Measurements from ENCODE around the gene ATG14. TPM values are rescaled to one million over a fixed set of nuclear protein-coding genes. Genes with fewer than 3 reads are reported as not detected.

Gene ATG14
- polyA plus RNA-seq, 1 experiment, result 9.2 TPM

DNA sequence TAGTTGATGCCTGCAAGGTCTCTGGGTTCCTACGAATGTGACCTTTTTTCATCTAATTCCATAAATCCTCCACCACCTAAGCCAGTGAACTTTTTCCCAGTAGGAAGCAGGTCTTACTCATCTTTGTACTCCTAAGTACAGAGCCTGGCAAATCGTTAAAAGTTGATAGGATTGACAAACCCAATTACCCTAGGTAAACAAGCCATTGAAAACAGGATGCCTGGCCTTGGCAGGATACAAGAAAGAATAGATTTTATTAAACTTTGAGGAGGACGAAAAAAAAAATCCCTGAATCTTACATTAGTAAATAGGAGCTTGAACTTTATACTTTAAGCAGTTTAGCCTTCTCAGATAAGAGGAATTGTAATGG is 23.2 kb upstream of the ATG14 start:
- peaks cover 4% of the 10 kb centered on the region; the same call in 1 of the 2 replicates for H3K27me3 ChIP-seq (ENCODE audit: control insufficient read depth, insufficient read depth, low read length)
- TF ChIP-seq, protein P1, sequence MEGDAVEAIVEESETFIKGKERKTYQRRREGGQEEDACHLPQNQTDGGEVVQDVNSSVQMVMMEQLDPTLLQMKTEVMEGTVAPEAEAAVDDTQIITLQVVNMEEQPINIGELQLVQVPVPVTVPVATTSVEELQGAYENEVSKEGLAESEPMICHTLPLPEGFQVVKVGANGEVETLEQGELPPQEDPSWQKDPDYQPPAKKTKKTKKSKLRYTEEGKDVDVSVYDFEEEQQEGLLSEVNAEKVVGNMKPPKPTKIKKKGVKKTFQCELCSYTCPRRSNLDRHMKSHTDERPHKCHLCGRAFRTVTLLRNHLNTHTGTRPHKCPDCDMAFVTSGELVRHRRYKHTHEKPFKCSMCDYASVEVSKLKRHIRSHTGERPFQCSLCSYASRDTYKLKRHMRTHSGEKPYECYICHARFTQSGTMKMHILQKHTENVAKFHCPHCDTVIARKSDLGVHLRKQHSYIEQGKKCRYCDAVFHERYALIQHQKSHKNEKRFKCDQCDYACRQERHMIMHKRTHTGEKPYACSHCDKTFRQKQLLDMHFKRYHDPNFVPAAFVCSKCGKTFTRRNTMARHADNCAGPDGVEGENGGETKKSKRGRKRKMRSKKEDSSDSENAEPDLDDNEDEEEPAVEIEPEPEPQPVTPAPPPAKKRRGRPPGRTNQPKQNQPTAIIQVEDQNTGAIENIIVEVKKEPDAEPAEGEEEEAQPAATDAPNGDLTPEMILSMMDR (IDR thresholded peaks at IDR 0.05; ENCODE audit: insufficient read depth, low read depth, low read length), result no peak
- ChIA-PET POLR2A (no interaction called here), CTCF (interaction anchor here (0.5 to 8.7 kb wide), 4 partner anchors 11 to 1042 kb away, joined by 3 to 71 read pairs (median 4); no protein-coding TSS in a partner anchor)
- DNase-seq (ENCODE audit: low read depth), result no peak
- H3K4me3 ChIP-seq (ENCODE audit: low read depth, low read length), result no peak overlapping the region
- H3K36me3 ChIP-seq (ENCODE audit: control insufficient read depth, insufficient read depth, low read length), result no peaks in the 10 kb centered on the region

DNA sequence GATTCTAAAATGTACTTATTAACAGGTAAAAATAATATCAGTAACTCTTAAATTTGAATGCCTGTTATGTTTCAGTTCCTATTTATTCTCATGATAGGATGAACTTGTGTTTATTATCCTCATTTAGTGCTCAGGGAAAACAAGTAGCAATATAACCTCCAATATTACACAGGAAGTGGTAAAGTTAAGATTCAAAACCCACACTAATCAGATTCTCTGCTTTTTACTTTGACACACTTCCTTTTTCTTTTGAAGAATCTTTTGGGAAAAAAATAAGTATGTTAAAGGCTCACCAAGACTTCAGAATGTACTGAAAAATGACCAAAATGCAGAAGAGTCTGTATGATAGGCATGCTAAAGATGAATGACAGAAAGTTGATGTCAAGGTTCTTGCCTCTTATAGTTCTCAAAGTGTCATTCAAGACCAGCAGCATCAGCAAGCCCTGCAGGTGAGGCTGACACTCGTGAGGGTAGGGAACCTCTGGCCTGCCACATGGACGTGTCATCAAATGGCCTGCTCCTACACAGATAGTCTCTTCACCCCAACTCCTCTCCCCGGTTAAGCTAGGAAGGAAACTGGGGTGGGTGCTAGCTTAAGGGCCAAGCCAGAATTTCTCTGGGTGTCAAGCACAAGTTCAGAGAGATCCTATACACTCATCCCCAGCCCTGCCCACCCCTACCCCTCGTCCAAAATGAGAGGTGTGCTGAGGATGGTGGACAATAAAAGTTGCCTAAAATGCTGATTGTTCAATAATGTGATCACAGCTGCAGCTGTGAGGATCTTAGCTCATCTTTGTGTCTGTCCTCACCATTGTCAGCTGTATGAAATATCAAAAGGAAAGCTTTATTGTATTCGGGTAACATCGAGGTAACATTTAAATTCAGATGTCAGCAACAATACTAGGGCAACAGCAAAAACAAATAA is 22.5 kb upstream of the ATG14 start:
- Histone ChIP-seq H3K4me3 (ENCODE audit: low read depth, low read length) (no peak overlapping the region), H3K27me3 (ENCODE audit: control insufficient read depth, insufficient read depth, low read length) (peaks cover 4% of the 10 kb centered on the region; the same call in 1 of the 2 replicates), H3K36me3 (ENCODE audit: control insufficient read depth, insufficient read depth, low read length) (no peaks in the 10 kb centered on the region)
- TF ChIP-seq, protein P1 (IDR thresholded peaks at IDR 0.05; ENCODE audit: insufficient read depth, low read depth, low read length), result no peak
- CTCF ChIA-PET, result interaction anchor here (0.6 to 8.7 kb wide), 3 partner anchors 12 to 1042 kb away, joined by 3 to 71 read pairs (median 4); no protein-coding TSS in a partner anchor
- DNase-seq (ENCODE audit: low read depth), result no peak
- POLR2A ChIA-PET, result no interaction called here

DNA sequence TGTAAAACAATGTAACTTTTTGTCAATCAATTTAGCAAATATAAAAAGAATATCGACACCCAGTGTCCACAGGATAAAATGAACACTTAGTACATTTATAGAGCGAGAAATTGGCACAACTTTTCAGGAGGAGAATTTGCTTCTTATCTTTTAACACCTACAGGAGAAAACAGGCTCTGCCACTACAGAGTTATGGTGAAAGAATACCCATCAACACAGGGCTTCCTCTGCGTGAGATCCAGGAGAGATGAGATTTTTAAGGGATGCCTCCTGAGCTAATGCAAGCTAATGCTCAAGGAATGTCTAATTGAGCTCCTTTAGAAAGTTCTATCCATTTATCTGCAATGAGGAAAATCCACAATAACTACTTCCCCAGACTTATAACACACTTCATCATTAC is 21.0 kb upstream of the ATG14 start:
- Histone ChIP-seq H3K36me3 (ENCODE audit: control insufficient read depth, insufficient read depth, low read length) (no peaks in the 10 kb centered on the region), H3K27me3 (ENCODE audit: control insufficient read depth, insufficient read depth, low read length) (peaks cover 4% of the 10 kb centered on the region; the same call in 1 of the 2 replicates), H3K4me3 (ENCODE audit: low read depth, low read length) (no peak overlapping the region)
- TF ChIP-seq, protein P1 (IDR thresholded peaks at IDR 0.05; ENCODE audit: insufficient read depth, low read depth, low read length), result no peak
- no peak for DNase-seq (ENCODE audit: low read depth)
- ChIA-PET POLR2A (no interaction called here), CTCF (interaction anchor here (0.6 to 8.7 kb wide), 8 partner anchors 8 to 1042 kb away, joined by 3 to 71 read pairs (median 3); partner anchors contain the start of gene TBPL2)

DNA sequence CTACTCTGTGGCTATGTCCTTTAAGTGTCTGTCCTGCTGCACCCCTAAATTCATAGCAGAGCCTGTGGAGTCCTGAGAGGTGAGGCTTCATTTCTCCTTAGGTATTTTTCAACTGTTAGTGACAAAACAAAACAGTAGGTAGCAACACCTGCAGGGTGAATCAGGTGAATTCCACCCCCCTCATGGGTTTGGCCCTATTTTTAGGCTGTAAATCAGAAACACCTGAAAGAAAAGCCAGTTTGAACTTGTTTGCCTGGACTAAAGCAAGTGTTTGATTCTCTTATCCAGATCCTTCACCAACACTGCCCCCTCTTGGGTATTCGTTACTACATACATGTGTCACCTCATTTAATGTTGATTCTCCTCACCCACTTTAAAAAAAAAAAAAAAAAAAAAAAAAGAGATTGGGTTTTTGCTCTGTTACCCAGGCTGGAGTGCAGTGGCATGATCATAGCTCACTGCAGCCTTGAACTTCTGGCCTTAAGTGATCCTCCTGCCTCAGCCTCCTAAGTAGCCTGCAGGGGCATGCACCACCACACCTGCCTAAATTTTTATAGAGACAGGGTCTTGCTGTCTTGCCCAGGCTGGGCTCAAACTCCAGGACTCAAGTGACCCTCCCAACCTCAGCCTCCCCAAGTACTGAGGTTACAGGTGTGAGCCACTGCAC is 18.5 kb upstream of the ATG14 start:
- Histone ChIP-seq H3K4me3 (ENCODE audit: low read depth, low read length) (no peak overlapping the region), H3K36me3 (ENCODE audit: control insufficient read depth, insufficient read depth, low read length) (no peaks in the 10 kb centered on the region), H3K27me3 (ENCODE audit: control insufficient read depth, insufficient read depth, low read length) (0 out of 2 replicates have a peak, but pooled peaks cover 2% of the 10 kb centered on the region)
- TF ChIP-seq, protein P1 (IDR thresholded peaks at IDR 0.05; ENCODE audit: insufficient read depth, low read depth, low read length), result peak; percentile 55
- ChIA-PET CTCF (interaction anchor here (0.6 to 8.7 kb wide), 8 partner anchors 8 to 222 kb away, joined by 3 to 71 read pairs (median 6); partner anchors contain the start of gene FBXO34), POLR2A (no interaction called here)
- peak; percentile 32 for DNase-seq (ENCODE audit: low read depth)

DNA sequence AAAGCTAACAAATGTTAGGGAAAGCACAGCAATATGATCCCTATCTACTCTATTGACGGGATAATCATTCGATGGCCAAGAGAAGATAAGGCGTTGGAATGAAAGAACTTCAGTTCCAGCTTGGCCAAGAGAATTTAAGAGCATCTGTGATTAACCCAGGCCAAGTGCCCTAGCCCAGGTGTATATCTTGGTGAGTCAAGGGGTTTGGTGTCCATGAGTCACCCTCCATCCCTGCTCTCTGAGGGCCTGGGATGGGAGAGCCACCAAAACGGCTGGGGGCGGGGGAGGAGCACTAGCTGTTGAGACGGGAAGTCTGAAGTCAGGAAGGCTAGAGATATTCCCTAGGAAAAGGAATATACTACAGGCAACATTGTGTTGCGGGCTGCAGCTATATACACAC is 15.8 kb upstream of the ATG14 start:
- ChIA-PET CTCF (interaction anchor here (0.5 to 3.7 kb wide), 12 partner anchors 10 to 1890 kb away, joined by 3 to 20 read pairs (median 6); partner anchors contain the start of gene FBXO34), POLR2A (no interaction called here)
- Histone ChIP-seq H3K36me3 (ENCODE audit: control insufficient read depth, insufficient read depth, low read length) (no peaks in the 10 kb centered on the region), H3K27me3 (ENCODE audit: control insufficient read depth, insufficient read depth, low read length) (no peaks in the 10 kb centered on the region), H3K4me3 (ENCODE audit: low read depth, low read length) (no peak overlapping the region)
- TF ChIP-seq, protein P1 (IDR thresholded peaks at IDR 0.05; ENCODE audit: insufficient read depth, low read depth, low read length), result no peak
- no peak for DNase-seq (ENCODE audit: low read depth)

Data from BJ (cell line).